T-cell (primary cell): ENCODE measurements around the gene ANKS4B. TPM values are rescaled to one million over a fixed set of nuclear protein-coding genes. Genes with fewer than 3 reads are reported as not detected.
"Not testable (repeated sequence)": the region's sequence is repeated elsewhere in the genome, so short reads cannot be mapped to it uniquely, and the experiment has no call there.

Experiments used
- ATAC-seq, 4 experiments: fragments of 200-7000 bp in 3 of 4; fragments of 150-1000 bp in 1 of 4; cut with Tn5 transposase; replicated peaks in 1 of 4; 1 replicate in 3 of 4; 2 replicates in 1 of 4; pipeline ENCODE4 v1.10.0; 2021; ENCODE audit warnings: moderate library complexity in 3 of 4, mild to moderate bottlenecking in 2 of 4, moderate number of reproducible peaks in 1 of 4
- CTCF ChIA-PET, 2 donors: fragments of 300-600 bp; sonication (Branson Sonifier 250); formaldehyde crosslinking; loops; one replicate each; lab custom pipeline; 2022; ENCODE audit warnings: antibody characterized with exemption in 2 of 2; lab: Charles Lee
- POLR2A ChIA-PET, 2 donors: fragments of 300-600 bp; sonication (Branson Sonifier 250); formaldehyde crosslinking; loops; one replicate each; lab custom pipeline; 2022; ENCODE audit warnings: antibody characterized with exemption in 2 of 2; lab: Charles Lee
- DNase-seq, 35 experiments: peaks; one replicate each; pipeline versions ENCODE4 v3.0.0 to v3.0.0-alpha.2; 2013 to 2023
- H3K27ac ChIP-seq: one replicate; pipeline ENCODE4 v1.5.1; 2013; ENCODE audit warnings: low read length
- H3K27me3 ChIP-seq, 2 experiments: replicated peaks in 1 of 2; 1 replicate in 1 of 2; 2 replicates in 1 of 2; pipeline versions ENCODE4 v1.6.1 to v1.7.0; 2013; ENCODE audit warnings: low read length in 1 of 2, mixed read lengths in 1 of 2; ENCODE audit not compliant: control insufficient read depth in 2 of 2, insufficient read depth in 2 of 2; ENCODE audit errors: extremely low read depth in 1 of 2
- H3K36me3 ChIP-seq, 2 donors: 1 replicate in 1 of 2; 2 replicates in 1 of 2; pipeline versions ENCODE4 v1.6.1 to v1.7.0; 2013; ENCODE audit warnings: low read length in 1 of 2; ENCODE audit not compliant: control insufficient read depth in 2 of 2, insufficient read depth in 1 of 2; ENCODE audit errors: extremely low read depth in 1 of 2
- H3K4me1 ChIP-seq, 2 experiments: 1 replicate in 1 of 2; 2 replicates in 1 of 2; pipeline versions ENCODE4 v1.6.1 to v1.7.0; 2013; ENCODE audit warnings: low read length in 2 of 2, mixed read lengths in 1 of 2; ENCODE audit not compliant: insufficient read depth in 2 of 2, control insufficient read depth in 1 of 2; ENCODE audit errors: extremely low read depth in 1 of 2
- H3K4me3 ChIP-seq, 2 donors: 1 replicate in 1 of 2; 2 replicates in 1 of 2; pipeline versions ENCODE4 v1.5.1 to v1.7.0; 2013; ENCODE audit warnings: mild to moderate bottlenecking in 2 of 2, low read length in 1 of 2, moderate library complexity in 1 of 2; ENCODE audit not compliant: control insufficient read depth in 1 of 2; ENCODE audit errors: extremely low read depth in 1 of 2
- H3K9me3 ChIP-seq: 2 replicates; pipeline ENCODE4 v1.7.0; 2013
- H3K27ac Mint-ChIP-seq, 2 donors: one replicate each; pipeline ENCODE4 v1.8.0; 2020 to 2021; ENCODE audit warnings: mild to moderate bottlenecking in 2 of 2, mixed read lengths in 2 of 2
- H3K27me3 Mint-ChIP-seq, 2 donors: one replicate each; pipeline ENCODE4 v1.8.0; 2021 to 2022; ENCODE audit warnings: mixed read lengths in 2 of 2
- H3K36me3 Mint-ChIP-seq: one replicate; pipeline ENCODE4 v1.8.0; 2021; ENCODE audit warnings: mixed read lengths
- H3K4me1 Mint-ChIP-seq, 3 donors: one replicate each; pipeline ENCODE4 v1.8.0; 2020 to 2022; ENCODE audit warnings: mixed read lengths in 3 of 3, mild to moderate bottlenecking in 1 of 3
- H3K4me3 Mint-ChIP-seq, 3 donors: one replicate each; pipeline ENCODE4 v1.8.0; 2020 to 2022; ENCODE audit warnings: mild to moderate bottlenecking in 3 of 3, mixed read lengths in 3 of 3, moderate library complexity in 3 of 3
- H3K9me3 Mint-ChIP-seq, 3 donors: one replicate each; pipeline ENCODE4 v1.8.0; 2020 to 2022; ENCODE audit warnings: mixed read lengths in 3 of 3
- WGBS: methylation state at CpG from one replicate; pipeline ENCODE4 v1.1.5; 2013; ENCODE audit warnings: missing lambda C conversion rate; ENCODE audit not compliant: insufficient coverage; 5-methylcytosine and 5-hydroxymethylcytosine counted together
- total RNA-seq, 35 experiments: library from RNA in 6 of 35; stranded (reverse) in 6 of 35; fragments of 120-200 nt in 1 of 35; gene quantifications; one replicate each; pipeline versions ENCODE4 v1.2.1 to v1.2.4 and lab custom pipeline; 2013 to 2026

ANKS4B gene
- total RNA-seq, 5 donors from 2014 or later (not counting 1 experiment from before 2014, with no cell fraction given): 0.06 to 0.09 TPM; not detected in 3

DNA sequence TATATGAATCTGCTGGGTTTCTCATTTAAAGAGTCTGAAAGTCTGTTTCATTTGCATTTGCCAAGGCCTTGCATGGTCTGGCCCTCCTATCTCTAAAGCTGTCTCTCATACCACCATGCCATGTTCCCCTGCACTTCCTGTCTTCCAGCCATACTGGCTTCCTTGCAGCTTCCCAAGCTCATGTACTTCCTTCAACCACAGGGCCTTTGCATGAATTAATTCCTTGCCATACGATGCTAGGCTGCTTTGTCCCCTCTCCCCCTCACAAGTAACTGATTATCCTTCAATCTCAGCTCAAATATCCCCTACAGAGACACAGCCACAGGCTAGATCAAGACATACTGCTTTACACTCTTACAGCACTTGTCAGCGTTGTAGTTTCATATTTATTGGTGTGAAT is 38.8 kb downstream of the ANKS4B start:
- no peak overlapping the region for H3K27ac ChIP-seq
- H3K4me1 ChIP-seq: no peaks in the 10 kb centered on the region
- no peaks in the 10 kb centered on the region for H3K9me3 ChIP-seq
- CTCF ChIA-PET: interaction anchor here in 1 of 2 donors (0.6 kb wide), 1 partner anchor 22 kb away, joined by 4 read pairs; no protein-coding TSS in a partner anchor
- POLR2A ChIA-PET: interaction anchor here in 1 of 2 donors (0.7 kb wide), 1 partner anchor 89 kb away, joined by 6 read pairs; no protein-coding TSS in a partner anchor
- H3K27me3 ChIP-seq: peaks cover 0 to 3% of the 10 kb centered on the region in 2 experiments
- no peaks in the 10 kb centered on the region for H3K9me3 Mint-ChIP-seq
- H3K4me1 Mint-ChIP-seq: no peaks in the 10 kb centered on the region
- ATAC-seq: no peak
- WGBS: 29% methylated on average over 1 of the region's 2 CpGs
- no peaks in the 10 kb centered on the region for H3K36me3 ChIP-seq
- no peaks in the 10 kb centered on the region for H3K36me3 Mint-ChIP-seq
- DNase-seq: no peak
- peaks cover 31 to 43% of the 10 kb centered on the region in 2 donors for H3K27me3 Mint-ChIP-seq
- H3K4me3 Mint-ChIP-seq: no peak overlapping the region
- H3K4me3 ChIP-seq: no peak overlapping the region
- H3K27ac Mint-ChIP-seq: no peak overlapping the region

DNA sequence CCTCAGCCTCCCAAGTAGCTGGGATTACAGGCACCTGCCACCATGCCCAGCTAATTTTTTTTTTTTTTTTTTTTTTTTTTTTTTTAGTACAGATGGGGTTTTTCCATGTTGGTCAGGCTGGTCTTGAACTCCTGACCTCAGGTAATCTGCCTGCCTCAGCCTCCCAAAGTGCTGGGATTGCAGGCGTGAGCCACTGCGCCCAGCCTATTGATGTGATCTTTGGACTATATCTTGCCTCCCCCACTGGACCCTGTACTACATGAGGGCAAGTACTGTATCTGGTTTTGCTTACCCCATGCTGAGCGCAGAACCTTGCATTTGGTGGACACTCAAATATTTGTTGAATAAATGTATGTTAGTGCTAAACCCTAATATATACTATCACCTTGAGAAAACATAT is 39.3 kb downstream of the ANKS4B start:
- not testable (repeated sequence) for H3K27ac ChIP-seq
- POLR2A ChIA-PET: interaction anchor here in 1 of 2 donors (0.7 kb wide), 1 partner anchor 89 kb away, joined by 6 read pairs; no protein-coding TSS in a partner anchor
- no CpG with 5 or more reads among the region's 3 CpGs for WGBS

DNA sequence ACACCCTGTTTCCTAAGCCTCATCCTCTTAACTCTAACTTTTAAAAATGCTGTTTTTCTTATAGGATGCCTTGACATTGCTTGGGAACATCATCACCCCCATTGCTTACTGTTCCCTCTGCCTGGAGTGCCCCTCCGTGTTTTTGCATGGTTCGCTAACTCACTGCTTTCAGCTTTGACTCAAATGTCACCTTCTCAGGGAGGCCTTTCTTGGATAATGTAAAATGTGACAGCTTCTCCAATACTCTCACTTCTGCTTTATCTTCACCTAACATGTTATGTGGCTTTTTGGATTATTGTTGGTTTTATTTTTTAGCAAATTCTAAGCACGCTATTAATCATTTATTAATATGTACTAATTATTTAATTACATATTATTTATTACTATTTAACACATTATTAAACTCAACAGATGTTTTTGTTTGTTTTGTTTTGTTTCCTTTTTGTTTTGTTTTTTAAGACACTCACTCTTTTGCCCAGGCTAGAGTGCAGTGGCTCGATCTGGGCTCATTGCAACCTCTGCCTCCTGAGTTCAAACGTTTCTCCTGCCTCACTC is 40.8 kb downstream of the ANKS4B start:
- WGBS: 83% methylated on average over 2 of the region's 5 CpGs

More for the DNA sequence above, 39.3 kb downstream of the ANKS4B start:
- not testable (repeated sequence) for H3K9me3 Mint-ChIP-seq, H3K4me3 ChIP-seq, H3K36me3 ChIP-seq, ATAC-seq, H3K27me3 ChIP-seq, H3K9me3 ChIP-seq, H3K36me3 Mint-ChIP-seq, DNase-seq, H3K4me3 Mint-ChIP-seq, H3K27ac Mint-ChIP-seq, H3K4me1 Mint-ChIP-seq, H3K4me1 ChIP-seq
- H3K27me3 Mint-ChIP-seq: peaks cover 34 to 46% of the 10 kb centered on the region in 2 donors
- CTCF ChIA-PET: interaction anchor here (0.5 to 0.6 kb wide), 2 partner anchors 22 to 84 kb away, joined by 4 read pairs; no protein-coding TSS in a partner anchor

DNA sequence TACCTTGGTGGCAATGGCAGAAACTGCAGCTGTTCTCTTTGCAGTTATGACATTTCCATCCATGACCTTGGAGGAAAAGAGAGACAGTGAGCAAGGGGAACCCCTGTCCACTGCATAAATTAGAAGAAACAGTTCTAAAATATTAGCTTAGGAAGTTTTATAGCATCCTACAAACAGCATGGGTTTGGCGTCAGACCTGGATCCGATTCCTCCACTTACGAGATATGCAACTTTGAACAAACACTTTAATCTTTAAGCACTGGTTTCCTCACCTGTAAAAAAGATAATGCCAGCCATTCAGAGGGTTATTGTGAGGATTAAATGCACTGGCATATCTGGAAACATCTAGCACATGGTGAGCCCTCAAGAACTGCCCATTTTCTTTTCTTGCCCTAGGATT is 42.0 kb downstream of the ANKS4B start:
- Histone ChIP-seq H3K27ac (no peak overlapping the region), H3K27me3 (peaks cover 0 to 24% of the 10 kb centered on the region in 2 experiments), H3K36me3 (no peaks in the 10 kb centered on the region), H3K9me3 (no peaks in the 10 kb centered on the region), H3K4me1 (peaks cover 0 to 8% of the 10 kb centered on the region in 2 experiments), H3K4me3 (no peak overlapping the region)
- Mint-ChIP-seq H3K27ac (no peak overlapping the region), H3K4me3 (no peak overlapping the region), H3K4me1 (peaks cover 7 to 8% (median 7%) of the 10 kb centered on the region in 3 donors), H3K9me3 (no peaks in the 10 kb centered on the region), H3K36me3 (no peaks in the 10 kb centered on the region), H3K27me3 (peaks cover 54 to 69% of the 10 kb centered on the region in 2 donors)
- WGBS: no CpG with 5 or more reads among the region's 3 CpGs
- ChIA-PET CTCF (no interaction called here), POLR2A (interaction anchor here in 1 of 2 donors (0.6 kb wide), 1 partner anchor 77 kb away, joined by 4 read pairs; no protein-coding TSS in a partner anchor)
- no peak for DNase-seq
- no peak for ATAC-seq

More for the DNA sequence above, 40.8 kb downstream of the ANKS4B start:
- Histone ChIP-seq H3K4me3 (no peak overlapping the region), H3K36me3 (no peaks in the 10 kb centered on the region), H3K27ac (no peak overlapping the region), H3K27me3 (peaks cover 0 to 16% of the 10 kb centered on the region in 2 experiments), H3K9me3 (no peaks in the 10 kb centered on the region), H3K4me1 (peaks cover 0 to 8% of the 10 kb centered on the region in 2 experiments)
- ChIA-PET CTCF (no interaction called here), POLR2A (no interaction called here)
- ATAC-seq (no peak), DNase-seq (no peak)
- H3K27me3 Mint-ChIP-seq: peaks cover 46 to 61% of the 10 kb centered on the region in 2 donors
- no peaks in the 10 kb centered on the region for H3K9me3 Mint-ChIP-seq
- no peaks in the 10 kb centered on the region for H3K36me3 Mint-ChIP-seq
- peaks cover 7 to 8% (median 7%) of the 10 kb centered on the region in 3 donors for H3K4me1 Mint-ChIP-seq
- H3K4me3 Mint-ChIP-seq: no peak overlapping the region
- H3K27ac Mint-ChIP-seq: no peak overlapping the region

DNA sequence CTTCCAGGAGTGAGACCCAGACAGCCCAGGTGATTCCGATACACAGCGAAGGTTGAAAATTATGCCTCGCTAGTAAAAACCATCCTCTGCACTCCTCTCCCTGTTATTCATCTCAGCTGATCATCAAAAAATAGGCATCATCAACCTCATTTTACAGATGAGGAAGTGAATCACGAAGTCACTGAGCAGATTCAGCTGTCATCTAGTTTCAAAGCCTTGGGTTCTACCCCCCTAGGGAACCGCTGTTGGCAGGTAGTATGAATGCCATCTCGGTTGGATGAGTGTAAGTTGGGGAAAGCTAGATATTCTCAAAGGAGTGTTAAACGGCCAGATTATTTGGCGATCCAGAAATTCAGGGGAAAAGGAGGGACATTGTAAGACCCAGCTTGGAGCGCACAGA is 42.6 kb downstream of the ANKS4B start:
- WGBS: 86% methylated on average over 6 of the region's 9 CpGs
- Mint-ChIP-seq H3K4me1 (peaks cover 7 to 8% (median 7%) of the 10 kb centered on the region in 3 donors), H3K4me3 (no peak overlapping the region), H3K27ac (no peak overlapping the region), H3K9me3 (no peaks in the 10 kb centered on the region), H3K27me3 (peaks cover 56 to 69% of the 10 kb centered on the region in 2 donors), H3K36me3 (no peaks in the 10 kb centered on the region)
- DNase-seq: no peak
- ChIA-PET CTCF (no interaction called here), POLR2A (no interaction called here)
- no peak for ATAC-seq
- Histone ChIP-seq H3K27me3 (peaks cover 0 to 24% of the 10 kb centered on the region in 2 experiments), H3K36me3 (no peaks in the 10 kb centered on the region), H3K4me3 (no peak overlapping the region), H3K9me3 (no peaks in the 10 kb centered on the region), H3K4me1 (peaks cover 0 to 8% of the 10 kb centered on the region in 2 experiments), H3K27ac (no peak overlapping the region)

DNA sequence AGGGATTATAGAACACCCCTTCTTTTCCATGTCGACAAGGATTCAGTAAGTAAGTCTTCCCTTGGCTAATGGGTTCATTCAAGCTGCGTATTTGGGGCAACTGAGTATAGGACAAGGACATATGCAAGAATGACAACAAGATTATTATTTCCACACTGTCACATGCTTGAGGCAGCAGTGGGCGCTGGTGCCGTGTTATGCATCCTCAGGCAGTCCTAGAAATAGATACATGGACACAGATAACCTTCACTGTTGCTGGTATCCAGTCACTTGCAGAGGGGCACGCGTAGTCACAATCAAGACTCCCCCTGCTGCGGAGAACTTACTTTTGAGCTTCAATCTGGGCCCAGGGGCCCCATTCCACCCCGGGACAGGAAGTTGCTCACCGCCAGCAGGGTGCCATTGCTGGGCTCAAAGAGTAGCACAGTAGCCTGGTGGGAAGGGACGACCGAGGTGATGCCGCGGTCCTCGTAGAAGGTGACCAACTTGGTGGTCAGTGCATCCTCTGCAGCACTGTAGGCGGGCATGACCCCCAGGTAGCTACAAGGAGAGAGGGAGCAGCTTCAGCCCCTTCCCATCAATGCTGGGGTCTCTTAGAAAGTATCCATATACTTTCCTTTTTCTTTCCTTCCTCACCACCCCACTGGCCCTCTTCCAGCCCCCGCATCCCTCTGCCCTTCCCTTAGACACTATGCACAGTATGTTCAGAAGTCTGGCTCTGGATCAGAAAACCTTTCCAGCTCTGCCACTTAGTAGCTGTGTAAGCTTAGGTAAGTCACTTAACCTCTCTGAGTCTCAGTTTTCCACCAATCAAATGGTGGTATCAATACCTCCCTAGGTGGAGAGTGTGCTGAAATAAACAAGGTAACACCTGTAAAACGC is 43.8 kb downstream of the ANKS4B start:
- DNase-seq (no peak), ATAC-seq (no peak)
- H3K27me3 ChIP-seq: peaks cover 0 to 27% of the 10 kb centered on the region in 2 experiments
- POLR2A ChIA-PET: interaction anchor here in 1 of 2 donors (0.5 kb wide), 1 partner anchor 342 kb away, joined by 3 read pairs; no protein-coding TSS in a partner anchor
- H3K4me1 ChIP-seq: peaks cover 0 to 8% of the 10 kb centered on the region in 2 experiments
- Mint-ChIP-seq H3K36me3 (no peaks in the 10 kb centered on the region), H3K4me1 (peaks cover 7 to 8% (median 7%) of the 10 kb centered on the region in 3 donors), H3K27me3 (peaks cover 64 to 73% of the 10 kb centered on the region in 2 donors), H3K27ac (no peak overlapping the region), H3K4me3 (no peak overlapping the region), H3K9me3 (no peaks in the 10 kb centered on the region)
- H3K4me3 ChIP-seq: no peak overlapping the region
- H3K9me3 ChIP-seq: no peaks in the 10 kb centered on the region
- CTCF ChIA-PET: interaction anchor here in 1 of 2 donors (0.6 kb wide), 1 partner anchor 518 kb away, joined by 4 read pairs; no protein-coding TSS in a partner anchor
- H3K27ac ChIP-seq: no peak overlapping the region
- H3K36me3 ChIP-seq: no peaks in the 10 kb centered on the region
- WGBS: 60% methylated on average over 10 of the region's 17 CpGs
